HG03442 (cell line): ENCODE measurements around the gene SMARCD2.
"Not testable (repeated sequence)": the region's sequence is repeated elsewhere in the genome, so short reads cannot be mapped to it uniquely, and the experiment has no call there.

Experiments used
- ATAC-seq: cut with Tn5 transposase; IDR thresholded peaks from one replicate; pipeline ENCODE4 v1.9.1; 2021; ENCODE audit warnings: mild to moderate bottlenecking, moderate library complexity; ENCODE audit not compliant: unreplicated experiment

SMARCD2 gene

GRCh38 chr17:63816123-63816522, 26.4 kb downstream of the SMARCD2 start:
- ATAC-seq, result no peak

GRCh38 chr17:63809970-63810369, 32.5 kb downstream of the SMARCD2 start:
- no peak for ATAC-seq

- ATAC-seq, result no peak
These were observed 36.9 kb downstream of the SMARCD2 start for GRCh38 chr17:63805591-63805990.

GRCh38 chr17:63804328-63804727, 38.2 kb downstream of the SMARCD2 start:
- no peak for ATAC-seq

- ATAC-seq, result no peak
These were observed 41.7 kb downstream of the SMARCD2 start for GRCh38 chr17:63800783-63801182.

- ATAC-seq, result no peak
These were observed 43.8 kb downstream of the SMARCD2 start for GRCh38 chr17:63798572-63799106.

GRCh38 chr17:63796375-63796774, 46.1 kb downstream of the SMARCD2 start:
- not testable (repeated sequence) for ATAC-seq

- no peak for ATAC-seq
These were observed 50.3 kb downstream of the SMARCD2 start for GRCh38 chr17:63792055-63792729.

GRCh38 chr17:63790057-63790456, 52.4 kb downstream of the SMARCD2 start:
- ATAC-seq, result no peak

GRCh38 chr17:63786971-63787711, 55.3 kb downstream of the SMARCD2 start:
- no peak for ATAC-seq

GRCh38 chr17:63786117-63786516, 56.4 kb downstream of the SMARCD2 start:
- ATAC-seq, result no peak

GRCh38 chr17:63785556-63785955, 56.9 kb downstream of the SMARCD2 start:
- ATAC-seq, result no peak

- no peak for ATAC-seq
These were observed 59.0 kb downstream of the SMARCD2 start for GRCh38 chr17:63783522-63783921.
